ENCODE results near the gene XIRP1. TPM values are rescaled to one million over a fixed set of nuclear protein-coding genes. Genes with fewer than 3 reads are reported as not detected.

XIRP1 gene
- total RNA-seq, 1 donor from 2014 or later: not detected

DNA sequence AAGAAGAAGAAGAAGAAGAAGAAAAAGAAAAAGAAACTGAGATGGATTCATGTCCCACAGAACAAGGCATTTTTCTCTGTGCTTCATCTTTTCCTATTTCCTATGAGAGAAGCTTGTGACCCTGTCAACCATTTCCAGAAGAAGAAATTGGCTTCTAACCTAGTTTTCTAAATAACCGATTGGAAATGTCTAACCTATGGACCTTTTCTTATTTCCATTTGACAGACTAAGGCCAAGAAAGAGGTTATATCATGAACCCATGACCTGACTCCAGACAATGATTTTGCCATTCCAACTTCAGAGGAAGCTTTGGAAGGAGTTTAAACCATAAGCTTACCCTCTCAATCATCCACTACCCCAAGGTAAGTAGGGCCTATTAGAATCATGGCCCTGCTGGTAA lies 22.7 kb downstream of the XIRP1 start:
- Mint-ChIP-seq H3K27ac (no peak overlapping the region), H3K27me3 (no peaks in the 10 kb centered on the region), H3K4me3 (ENCODE audit: low read depth) (no peak overlapping the region), H3K9me3 (ENCODE audit: low read depth) (no peaks in the 10 kb centered on the region), H3K36me3 (ENCODE audit: insufficient read depth) (no peaks in the 10 kb centered on the region), H3K4me1 (ENCODE audit: low read depth) (peaks cover 6% of the 10 kb centered on the region)
- TF ChIP-seq, protein P1, sequence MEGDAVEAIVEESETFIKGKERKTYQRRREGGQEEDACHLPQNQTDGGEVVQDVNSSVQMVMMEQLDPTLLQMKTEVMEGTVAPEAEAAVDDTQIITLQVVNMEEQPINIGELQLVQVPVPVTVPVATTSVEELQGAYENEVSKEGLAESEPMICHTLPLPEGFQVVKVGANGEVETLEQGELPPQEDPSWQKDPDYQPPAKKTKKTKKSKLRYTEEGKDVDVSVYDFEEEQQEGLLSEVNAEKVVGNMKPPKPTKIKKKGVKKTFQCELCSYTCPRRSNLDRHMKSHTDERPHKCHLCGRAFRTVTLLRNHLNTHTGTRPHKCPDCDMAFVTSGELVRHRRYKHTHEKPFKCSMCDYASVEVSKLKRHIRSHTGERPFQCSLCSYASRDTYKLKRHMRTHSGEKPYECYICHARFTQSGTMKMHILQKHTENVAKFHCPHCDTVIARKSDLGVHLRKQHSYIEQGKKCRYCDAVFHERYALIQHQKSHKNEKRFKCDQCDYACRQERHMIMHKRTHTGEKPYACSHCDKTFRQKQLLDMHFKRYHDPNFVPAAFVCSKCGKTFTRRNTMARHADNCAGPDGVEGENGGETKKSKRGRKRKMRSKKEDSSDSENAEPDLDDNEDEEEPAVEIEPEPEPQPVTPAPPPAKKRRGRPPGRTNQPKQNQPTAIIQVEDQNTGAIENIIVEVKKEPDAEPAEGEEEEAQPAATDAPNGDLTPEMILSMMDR (IDR thresholded peaks at IDR 0.05; ENCODE audit: unreplicated experiment): no peak
- DNase-seq (ENCODE audit: low spot score, unreplicated experiment): no peak

DNA sequence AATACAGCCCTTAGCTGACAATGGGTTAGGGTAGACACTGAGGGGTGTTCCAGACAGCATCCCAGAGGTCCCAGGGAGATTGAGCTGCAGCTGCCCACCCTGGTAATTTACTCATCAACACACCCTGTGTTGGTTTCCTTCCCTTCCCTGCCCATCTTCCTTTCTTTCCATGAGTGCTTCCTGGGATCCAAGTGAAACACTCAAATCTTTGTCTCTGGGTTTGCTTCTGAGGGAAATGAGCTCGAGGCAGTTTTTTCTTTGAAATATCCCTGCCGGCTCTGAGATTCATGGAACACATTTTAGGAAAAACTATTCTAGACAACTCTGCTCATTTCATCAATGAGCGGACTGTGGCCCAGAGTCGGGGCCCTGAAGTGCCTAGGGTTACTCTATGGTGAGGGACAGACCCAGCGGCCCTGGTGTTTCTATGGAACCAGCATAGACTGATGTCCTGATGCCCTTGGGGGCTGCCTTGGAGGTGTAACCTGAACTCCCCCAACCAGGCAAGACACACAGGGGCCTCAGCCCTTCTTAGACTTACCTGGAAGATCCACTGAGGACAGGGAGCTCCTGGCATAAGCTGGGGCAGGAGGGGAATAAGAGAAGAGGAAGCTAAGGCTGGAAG lies 24.1 kb downstream of the XIRP1 start:
- H3K4me3 Mint-ChIP-seq (ENCODE audit: low read depth): no peak overlapping the region
- H3K27ac Mint-ChIP-seq: no peak overlapping the region
- H3K27me3 Mint-ChIP-seq: no peaks in the 10 kb centered on the region
- TF ChIP-seq, protein P1 (IDR thresholded peaks at IDR 0.05; ENCODE audit: unreplicated experiment): no peak
- H3K36me3 Mint-ChIP-seq (ENCODE audit: insufficient read depth): no peaks in the 10 kb centered on the region
- no peak for DNase-seq (ENCODE audit: low spot score, unreplicated experiment)
- H3K4me1 Mint-ChIP-seq (ENCODE audit: low read depth): peaks cover 5% of the 10 kb centered on the region
- peaks cover 2% of the 10 kb centered on the region for H3K9me3 Mint-ChIP-seq (ENCODE audit: low read depth)

DNA sequence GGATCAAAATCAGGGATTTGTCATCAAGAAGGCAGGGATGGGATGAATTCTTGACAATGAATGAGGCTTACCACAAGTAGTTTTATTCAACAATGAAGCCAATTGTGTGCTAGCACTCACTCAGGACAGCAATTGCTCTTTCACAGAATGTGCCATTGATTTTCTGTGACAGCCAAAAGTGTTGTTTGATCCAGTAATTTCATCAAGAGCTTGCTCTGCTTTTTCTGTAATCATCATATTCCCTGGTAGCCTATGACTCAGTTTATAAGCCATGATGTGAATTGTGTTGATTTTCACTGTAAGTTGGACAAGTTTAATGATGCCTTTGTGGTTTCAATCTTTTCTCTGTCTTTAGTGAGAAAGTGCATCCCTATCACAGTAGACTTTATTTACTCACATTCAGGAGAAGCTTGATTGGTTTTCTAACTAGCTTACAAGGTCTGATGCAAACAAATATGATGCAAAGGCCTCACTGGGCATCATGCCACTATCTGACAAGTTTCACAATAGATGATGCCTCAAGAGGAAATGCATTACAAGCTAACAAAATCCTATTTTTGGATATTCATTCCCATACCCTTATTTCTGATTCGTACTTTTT lies 25.4 kb downstream of the XIRP1 start:
- Mint-ChIP-seq H3K4me3 (ENCODE audit: low read depth) (no peak overlapping the region), H3K36me3 (ENCODE audit: insufficient read depth) (no peaks in the 10 kb centered on the region), H3K4me1 (ENCODE audit: low read depth) (peaks cover 5% of the 10 kb centered on the region), H3K9me3 (ENCODE audit: low read depth) (peaks cover 5% of the 10 kb centered on the region), H3K27ac (no peak overlapping the region), H3K27me3 (no peaks in the 10 kb centered on the region)
- no peak for DNase-seq (ENCODE audit: low spot score, unreplicated experiment)
- TF ChIP-seq, protein P1 (IDR thresholded peaks at IDR 0.05; ENCODE audit: unreplicated experiment): no peak

DNA sequence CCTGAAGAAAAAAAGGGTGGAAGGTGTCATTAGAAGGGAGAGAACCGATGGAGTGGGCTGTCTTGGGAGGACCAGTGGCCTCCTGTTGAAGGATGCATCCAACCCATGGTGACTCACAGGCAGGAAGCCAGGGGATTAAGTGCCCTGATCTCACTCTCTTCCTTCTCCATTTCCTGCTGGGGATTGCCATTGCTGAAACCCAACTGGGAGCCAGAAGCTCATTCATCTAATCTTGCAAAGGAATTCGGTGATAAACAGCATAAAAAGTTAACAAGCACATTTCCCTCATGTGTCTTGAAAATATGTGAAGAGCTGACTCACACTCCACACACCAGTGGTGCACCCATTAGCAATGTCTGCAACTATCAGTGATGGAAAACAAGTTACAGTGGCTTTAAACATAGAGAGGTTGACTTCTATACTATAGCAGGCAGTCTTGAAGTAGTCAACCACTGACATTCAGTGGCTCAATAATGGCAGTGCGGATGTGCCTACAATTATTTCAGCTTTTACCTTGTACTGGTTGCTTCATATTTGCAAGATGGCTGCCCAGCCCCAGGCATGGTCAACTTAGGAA lies 26.2 kb downstream of the XIRP1 start:
- TF ChIP-seq, protein P1 (IDR thresholded peaks at IDR 0.05; ENCODE audit: unreplicated experiment): no peak
- H3K36me3 Mint-ChIP-seq (ENCODE audit: insufficient read depth): no peaks in the 10 kb centered on the region
- peaks cover 4% of the 10 kb centered on the region for H3K4me1 Mint-ChIP-seq (ENCODE audit: low read depth)
- H3K4me3 Mint-ChIP-seq (ENCODE audit: low read depth): no peak overlapping the region
- H3K27me3 Mint-ChIP-seq: no peaks in the 10 kb centered on the region
- DNase-seq (ENCODE audit: low spot score, unreplicated experiment): no peak
- peaks cover 5% of the 10 kb centered on the region for H3K9me3 Mint-ChIP-seq (ENCODE audit: low read depth)
- H3K27ac Mint-ChIP-seq: no peak overlapping the region

DNA sequence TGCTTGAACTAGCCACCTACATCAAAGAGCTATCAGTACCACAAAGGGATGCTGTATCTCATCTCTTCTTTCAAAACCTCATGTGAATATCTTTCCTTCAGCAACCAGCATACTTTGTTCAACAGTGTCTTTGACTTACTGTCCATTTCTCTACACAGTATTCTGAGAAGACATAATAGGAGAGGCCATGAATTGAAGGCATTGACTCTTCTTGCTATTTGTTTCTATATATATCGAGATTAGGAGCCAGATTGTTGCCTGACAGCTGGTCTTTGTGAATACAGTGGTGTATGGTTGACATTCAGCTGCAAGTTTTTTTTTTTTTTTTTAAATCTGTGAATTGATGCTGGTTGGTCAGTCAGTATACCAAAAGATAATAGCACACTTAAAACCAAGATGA lies 26.9 kb downstream of the XIRP1 start:
- TF ChIP-seq, protein P1 (IDR thresholded peaks at IDR 0.05; ENCODE audit: unreplicated experiment): no peak
- no peaks in the 10 kb centered on the region for H3K27me3 Mint-ChIP-seq
- H3K27ac Mint-ChIP-seq: no peak overlapping the region
- no peak overlapping the region for H3K4me3 Mint-ChIP-seq (ENCODE audit: low read depth)
- no peaks in the 10 kb centered on the region for H3K36me3 Mint-ChIP-seq (ENCODE audit: insufficient read depth)
- peaks cover 4% of the 10 kb centered on the region for H3K4me1 Mint-ChIP-seq (ENCODE audit: low read depth)
- H3K9me3 Mint-ChIP-seq (ENCODE audit: low read depth): peaks cover 5% of the 10 kb centered on the region
- no peak for DNase-seq (ENCODE audit: low spot score, unreplicated experiment)
